Stimulated activated CD8-positive, alpha-beta memory T cell treated with anti-CD3 and anti-CD28 coated beads, Interleukin-7, amount 100 ng/mL, for 48 hours (primary cell): ENCODE data around the gene ZNF319.

ENCODE experiments used
- DNase-seq, 2 donors: peaks; one replicate each; pipeline ENCODE4 v3.0.0-alpha.2; 2020; ENCODE audit warnings: low read depth in 1 of 2; ENCODE audit errors: extremely low read depth in 1 of 2

ZNF319 gene

GRCh38 chr16:57998992-57999365 lies 1.5 kb downstream of the ZNF319 start:
- DNase-seq, result no peak

DNA sequence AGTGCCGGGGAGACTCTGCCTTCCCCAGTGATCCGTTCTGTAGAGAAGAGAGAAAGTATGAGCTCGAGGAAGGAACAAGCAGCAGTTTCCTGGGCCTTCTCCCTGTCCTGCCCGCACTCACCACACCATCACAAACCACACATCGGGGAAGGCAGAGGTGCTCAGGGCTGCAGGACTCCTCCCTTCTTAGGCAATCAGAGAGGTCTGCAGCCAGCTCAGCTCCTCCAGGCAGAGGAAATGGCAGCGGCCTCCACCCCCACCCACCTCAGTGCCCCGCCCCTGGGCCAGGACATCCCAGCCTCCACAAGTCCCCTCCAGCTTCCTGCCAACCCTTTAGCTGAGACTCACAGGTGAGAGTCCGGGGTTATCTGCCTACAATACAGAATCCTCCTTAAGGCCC lies 2.0 kb downstream of the ZNF319 start:
- DNase-seq, result peak; percentile 36 to 65

- DNase-seq, result no peak
These were observed 2.8 kb downstream of the ZNF319 start for GRCh38 chr16:57997528-57998265.

- DNase-seq, result no peak
These were observed 3.3 kb downstream of the ZNF319 start for GRCh38 chr16:57997176-57997527.

- DNase-seq, result no peak
These were observed 3.9 kb downstream of the ZNF319 start for GRCh38 chr16:57996406-57997175.

- DNase-seq, result no peak
These were observed 4.6 kb downstream of the ZNF319 start for GRCh38 chr16:57995721-57996405.

- no peak for DNase-seq
These were observed 5.7 kb downstream of the ZNF319 start for GRCh38 chr16:57994778-57995177.

DNA sequence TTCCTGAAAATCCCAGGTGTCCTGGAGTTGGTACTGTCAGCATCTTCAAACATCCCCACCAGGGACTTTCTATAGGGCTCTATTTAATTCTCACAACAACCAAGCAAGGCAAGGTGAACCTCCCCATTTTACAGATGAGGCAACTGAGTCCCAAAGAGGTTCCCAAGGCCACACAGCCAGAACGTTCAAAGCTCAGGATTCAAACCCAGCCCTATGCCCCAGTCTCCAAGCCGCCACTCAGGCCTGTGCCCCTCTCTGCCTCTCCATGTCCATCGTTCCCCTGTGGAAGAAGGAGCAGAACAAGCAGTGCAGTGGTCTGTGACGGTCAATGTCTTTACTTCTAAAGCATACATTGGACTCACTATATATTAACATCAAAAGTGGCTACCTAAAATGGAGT lies 6.1 kb downstream of the ZNF319 start:
- no peak for DNase-seq

- no peak for DNase-seq
These were observed 6.6 kb downstream of the ZNF319 start for GRCh38 chr16:57993897-57994296.

DNA sequence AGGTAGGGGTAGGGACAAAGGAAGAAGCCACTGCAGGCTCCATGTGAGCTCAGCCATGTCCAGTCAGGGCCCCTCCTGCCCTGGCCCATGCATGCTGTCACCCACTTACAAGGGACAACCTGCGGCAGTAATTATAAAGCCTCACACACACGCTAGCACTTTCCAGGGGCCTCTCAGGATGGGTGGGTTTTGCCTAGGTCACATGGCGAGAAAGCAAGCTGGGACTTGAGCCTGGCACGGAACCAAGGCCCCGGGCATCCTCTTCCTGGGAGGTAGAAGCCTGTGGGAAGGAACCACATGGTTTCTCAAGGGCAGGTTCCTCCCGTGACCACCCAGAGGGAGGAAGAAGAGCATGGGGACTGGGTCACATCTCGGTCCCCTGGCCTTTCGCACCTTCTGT lies 7.0 kb downstream of the ZNF319 start:
- DNase-seq, result no peak

GRCh38 chr16:57992084-57992483 lies 8.4 kb downstream of the ZNF319 start:
- no peak for DNase-seq

GRCh38 chr16:57991551-57992059 lies 8.9 kb downstream of the ZNF319 start:
- no peak for DNase-seq

- no peak for DNase-seq
These were observed 11.5 kb downstream of the ZNF319 start for GRCh38 chr16:57988929-57989328.

- no peak for DNase-seq
These were observed 12.9 kb downstream of the ZNF319 start for GRCh38 chr16:57987441-57988177.

GRCh38 chr16:57986196-57986595 lies 14.3 kb downstream of the ZNF319 start:
- DNase-seq, result no peak

- no peak for DNase-seq
These were observed 15.0 kb downstream of the ZNF319 start for GRCh38 chr16:57985204-57986181.

DNA sequence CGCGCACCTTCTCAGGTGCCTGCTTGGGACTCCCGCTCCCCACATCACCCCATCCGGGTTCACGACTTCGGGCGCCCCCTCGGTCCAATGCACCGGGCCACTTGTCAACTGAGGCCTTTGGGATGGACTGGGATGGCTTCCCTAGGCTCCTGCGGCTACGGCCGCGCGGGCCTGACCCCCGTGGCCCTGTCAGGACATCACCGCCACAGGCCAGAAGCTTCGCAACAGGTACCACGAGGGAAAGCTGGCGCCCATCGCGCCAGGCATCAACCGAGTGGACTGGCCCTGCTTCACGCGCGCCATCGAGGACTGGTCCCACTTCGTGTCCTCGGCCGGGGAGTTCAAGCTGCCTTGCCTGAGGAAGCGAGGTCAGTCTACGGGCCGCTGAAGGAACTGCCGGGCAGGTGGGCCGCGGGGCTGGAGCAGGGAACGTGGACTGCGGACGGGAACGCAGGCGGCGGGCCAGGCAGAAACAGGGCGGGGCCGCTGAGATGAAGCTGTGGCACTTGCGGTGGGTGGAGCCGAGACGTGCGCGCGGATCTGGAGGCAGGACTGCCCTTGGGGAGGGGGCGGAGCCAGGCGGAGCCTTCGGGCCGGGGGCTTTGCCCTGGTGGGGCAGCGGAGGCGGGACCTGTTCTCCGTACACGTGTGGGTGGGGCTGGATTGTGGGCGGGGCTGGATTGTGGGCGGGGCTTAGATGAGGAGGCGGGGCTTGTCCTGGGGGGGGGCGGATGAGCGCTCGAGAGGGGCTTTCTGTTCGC lies 15.8 kb downstream of the ZNF319 start:
- DNase-seq, result peak; percentile 76 to 92

GRCh38 chr16:57982385-57982784 lies 18.1 kb downstream of the ZNF319 start:
- no peak for DNase-seq

DNA sequence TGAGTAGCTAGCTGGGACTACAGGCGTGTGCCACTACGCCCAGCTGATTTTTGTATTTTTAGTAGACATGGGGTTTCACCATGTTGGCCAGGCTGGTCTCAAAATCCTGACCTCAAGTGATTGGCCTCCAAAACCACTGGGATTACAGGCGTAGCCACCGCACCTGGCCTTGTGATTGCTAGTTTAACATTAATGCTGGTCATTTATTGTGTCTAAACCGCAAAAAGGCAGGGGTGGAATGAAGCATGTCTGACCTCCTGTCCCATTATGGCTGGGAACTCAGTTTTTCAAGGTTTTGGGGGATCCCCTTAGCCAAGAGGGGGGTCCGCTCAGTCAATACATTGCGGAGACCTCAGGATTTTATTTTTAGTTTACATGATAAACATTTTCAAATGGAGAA lies 18.8 kb downstream of the ZNF319 start:
- no peak for DNase-seq
